WTC11 (cell line): ENCODE measurements around the gene CRBN. TPM values are rescaled to one million over a fixed set of nuclear protein-coding genes. Genes with fewer than 3 reads are reported as not detected.

Experiments used
- ATAC-seq: fragments of 200-7000 bp; cut with Tn5 transposase; 2 replicates; pipeline ENCODE4 v1.10.0; 2021; ENCODE audit warnings: mild to moderate bottlenecking, moderate library complexity
- CTCF ChIA-PET: fragments of 300-600 bp; sonication (Branson Sonifier 250); formaldehyde crosslinking; loops from one replicate; lab custom pipeline; 2021; ENCODE audit warnings: antibody characterized with exemption; lab: Charles Lee
- POLR2A ChIA-PET: fragments of 350-600 bp; sonication (Branson Sonifier 250); formaldehyde crosslinking; loops from one replicate; lab custom pipeline; 2021; ENCODE audit warnings: antibody characterized with exemption; lab: Charles Lee
- DNase-seq: peaks from one replicate; pipeline ENCODE4 v3.0.0; 2021; ENCODE audit warnings: low spot score
- H3K27ac Mint-ChIP-seq: 2 replicates; pipeline ENCODE4 v1.8.0; 2021; ENCODE audit warnings: mixed read lengths
- H3K27me3 Mint-ChIP-seq: 2 replicates; pipeline ENCODE4 v1.8.0; 2021; ENCODE audit warnings: low read depth, mild to moderate bottlenecking, moderate library complexity, mixed read lengths
- H3K36me3 Mint-ChIP-seq: 2 replicates; pipeline ENCODE4 v1.8.0; 2021; ENCODE audit warnings: mixed read lengths
- H3K4me1 Mint-ChIP-seq: 2 replicates; pipeline ENCODE4 v1.8.0; 2022; ENCODE audit warnings: mixed read lengths
- H3K4me3 Mint-ChIP-seq: 2 replicates; pipeline ENCODE4 v1.8.0; 2021; ENCODE audit warnings: mild to moderate bottlenecking, moderate library complexity, mixed read lengths
- H3K9me3 Mint-ChIP-seq: 2 replicates; pipeline ENCODE4 v1.8.0; 2021; ENCODE audit warnings: mixed read lengths
- FOXP1 ChIP-seq: sonication (generic); formaldehyde crosslinking; IDR thresholded peaks from 2 replicates; pipeline ENCODE4 v1.8.0; 2022; ENCODE audit warnings: missing genetic modification reagents, mild to moderate bottlenecking, moderate library complexity, borderline replicate concordance
- JUN ChIP-seq: sonication (generic); formaldehyde crosslinking; IDR thresholded peaks from 2 replicates; pipeline ENCODE4 v1.8.0; 2023; ENCODE audit warnings: mild to moderate bottlenecking, missing genetic modification reagents
- NR2C2 ChIP-seq: sonication (generic); formaldehyde crosslinking; IDR thresholded peaks from 2 replicates; pipeline ENCODE4 v1.8.0; 2022; ENCODE audit warnings: mild to moderate bottlenecking, missing genetic modification reagents
- PRRX2 ChIP-seq: fragments of 250-450 bp; sonication (Bioruptor Pico); IDR thresholded peaks from 2 replicates; pipeline ENCODE4 v1.8.0; 2021; ENCODE audit warnings: mild to moderate bottlenecking
- TEAD1 ChIP-seq: sonication (generic); formaldehyde crosslinking; IDR thresholded peaks from 2 replicates; pipeline ENCODE4 v1.8.0; 2022; ENCODE audit warnings: mild to moderate bottlenecking, missing genetic modification reagents
- TEAD4 ChIP-seq: sonication (generic); formaldehyde crosslinking; IDR thresholded peaks from 2 replicates; pipeline ENCODE4 v1.8.0; 2022; ENCODE audit warnings: mild to moderate bottlenecking, missing genetic modification reagents
- ZNF396 ChIP-seq: fragments of 250-450 bp; sonication (Bioruptor Pico); IDR thresholded peaks from 2 replicates; pipeline ENCODE4 v1.8.0; 2021; ENCODE audit warnings: mild to moderate bottlenecking, moderate library complexity, borderline replicate concordance
- total RNA-seq: library from RNA; stranded (reverse); gene quantifications from 3 replicates; pipeline ENCODE4 v1.2.3, GENCODE V29; 2021
- TF ChIP-seq, protein P1 (sequence below): sonication (generic); formaldehyde crosslinking; IDR thresholded peaks from 2 replicates; pipeline ENCODE4 v1.8.1; 2023; ENCODE audit warnings: mild to moderate bottlenecking, missing genetic modification reagents, moderate library complexity
- TF ChIP-seq, protein P2 (sequence below): fragments of 200-600 bp; IDR thresholded peaks from 2 replicates; pipeline ENCODE4 v1.8.0; 2022; ENCODE audit warnings: antibody characterized with exemption
- TF ChIP-seq, protein P3 (sequence below): sonication (generic); formaldehyde crosslinking; IDR thresholded peaks from 2 replicates; pipeline ENCODE4 v1.8.1; 2023; ENCODE audit warnings: mild to moderate bottlenecking, missing genetic modification reagents, moderate library complexity
- TF ChIP-seq, protein P4 (sequence below): fragments of 250-450 bp; sonication (Bioruptor Pico); IDR thresholded peaks from 2 replicates; pipeline ENCODE4 v1.9.0; 2021; ENCODE audit warnings: moderate library complexity, mild to moderate bottlenecking, inconsistent platforms, borderline replicate concordance
- TF ChIP-seq, protein P5 (sequence below): sonication (generic); formaldehyde crosslinking; conservative IDR thresholded peaks from 2 replicates; pipeline ENCODE4 v1.8.1; 2022; ENCODE audit warnings: mild to moderate bottlenecking, missing genetic modification reagents
- TF ChIP-seq, protein P6 (sequence below): sonication (generic); formaldehyde crosslinking; IDR thresholded peaks from 2 replicates; pipeline ENCODE4 v1.8.1; 2022; ENCODE audit warnings: missing genetic modification reagents, borderline replicate concordance
- TF ChIP-seq, protein P7 (sequence below): sonication (generic); formaldehyde crosslinking; IDR thresholded peaks from 2 replicates; pipeline ENCODE4 v1.8.1; 2022; ENCODE audit warnings: low read depth, mild to moderate bottlenecking, moderate library complexity, missing genetic modification reagents, borderline replicate concordance
- TF ChIP-seq, protein P8 (sequence below): sonication (generic); formaldehyde crosslinking; IDR thresholded peaks from 2 replicates; pipeline ENCODE4 v1.8.0; 2022; ENCODE audit warnings: missing genetic modification reagents
- TF ChIP-seq, protein P9 (sequence below): fragments of 250-450 bp; sonication (Bioruptor Pico); IDR thresholded peaks from 2 replicates; pipeline ENCODE4 v2.1.2; 2022; ENCODE audit warnings: mild to moderate bottlenecking, moderate library complexity

CRBN gene
- total RNA-seq, 1 experiment from 2014 or later, result 24.4 TPM

DNA sequence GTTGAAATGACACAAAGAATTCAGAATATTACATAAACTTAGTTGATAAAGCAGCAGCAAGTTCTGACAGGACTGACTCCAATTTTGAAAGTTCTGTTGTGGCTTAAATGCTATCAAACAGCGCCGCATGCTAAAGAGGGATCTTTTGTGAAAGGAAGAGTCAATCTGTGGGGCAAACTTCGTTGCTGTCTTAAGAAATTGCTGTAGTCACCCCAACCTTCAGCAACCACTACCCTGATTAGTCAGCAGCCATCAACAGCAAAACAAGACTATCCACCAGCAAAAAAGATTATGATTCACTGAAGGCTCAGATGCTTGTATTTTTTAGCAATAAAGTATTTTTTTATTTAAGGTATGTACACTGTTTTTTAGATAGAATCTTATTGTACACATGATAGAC is 14.2 kb downstream of the CRBN start:
- DNase-seq, result no peak
- H3K9me3 Mint-ChIP-seq, result peaks cover 15% of the 10 kb centered on the region; the same call in 1 of the 2 replicates
- no peaks in the 10 kb centered on the region for H3K27me3 Mint-ChIP-seq
- no peak overlapping the region for H3K27ac Mint-ChIP-seq
- TF ChIP-seq, protein P1, sequence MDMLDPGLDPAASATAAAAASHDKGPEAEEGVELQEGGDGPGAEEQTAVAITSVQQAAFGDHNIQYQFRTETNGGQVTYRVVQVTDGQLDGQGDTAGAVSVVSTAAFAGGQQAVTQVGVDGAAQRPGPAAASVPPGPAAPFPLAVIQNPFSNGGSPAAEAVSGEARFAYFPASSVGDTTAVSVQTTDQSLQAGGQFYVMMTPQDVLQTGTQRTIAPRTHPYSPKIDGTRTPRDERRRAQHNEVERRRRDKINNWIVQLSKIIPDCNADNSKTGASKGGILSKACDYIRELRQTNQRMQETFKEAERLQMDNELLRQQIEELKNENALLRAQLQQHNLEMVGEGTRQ, result no peak
- no peak for TF ChIP-seq FOXP1 (CRISPR knock-in tag)
- TF ChIP-seq, protein P2, sequence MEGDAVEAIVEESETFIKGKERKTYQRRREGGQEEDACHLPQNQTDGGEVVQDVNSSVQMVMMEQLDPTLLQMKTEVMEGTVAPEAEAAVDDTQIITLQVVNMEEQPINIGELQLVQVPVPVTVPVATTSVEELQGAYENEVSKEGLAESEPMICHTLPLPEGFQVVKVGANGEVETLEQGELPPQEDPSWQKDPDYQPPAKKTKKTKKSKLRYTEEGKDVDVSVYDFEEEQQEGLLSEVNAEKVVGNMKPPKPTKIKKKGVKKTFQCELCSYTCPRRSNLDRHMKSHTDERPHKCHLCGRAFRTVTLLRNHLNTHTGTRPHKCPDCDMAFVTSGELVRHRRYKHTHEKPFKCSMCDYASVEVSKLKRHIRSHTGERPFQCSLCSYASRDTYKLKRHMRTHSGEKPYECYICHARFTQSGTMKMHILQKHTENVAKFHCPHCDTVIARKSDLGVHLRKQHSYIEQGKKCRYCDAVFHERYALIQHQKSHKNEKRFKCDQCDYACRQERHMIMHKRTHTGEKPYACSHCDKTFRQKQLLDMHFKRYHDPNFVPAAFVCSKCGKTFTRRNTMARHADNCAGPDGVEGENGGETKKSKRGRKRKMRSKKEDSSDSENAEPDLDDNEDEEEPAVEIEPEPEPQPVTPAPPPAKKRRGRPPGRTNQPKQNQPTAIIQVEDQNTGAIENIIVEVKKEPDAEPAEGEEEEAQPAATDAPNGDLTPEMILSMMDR, result no peak
- TF ChIP-seq TEAD1 (CRISPR knock-in tag), result no peak
- TF ChIP-seq, protein P3, sequence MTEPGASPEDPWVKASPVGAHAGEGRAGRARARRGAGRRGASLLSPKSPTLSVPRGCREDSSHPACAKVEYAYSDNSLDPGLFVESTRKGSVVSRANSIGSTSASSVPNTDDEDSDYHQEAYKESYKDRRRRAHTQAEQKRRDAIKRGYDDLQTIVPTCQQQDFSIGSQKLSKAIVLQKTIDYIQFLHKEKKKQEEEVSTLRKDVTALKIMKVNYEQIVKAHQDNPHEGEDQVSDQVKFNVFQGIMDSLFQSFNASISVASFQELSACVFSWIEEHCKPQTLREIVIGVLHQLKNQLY, result no peak
- TF ChIP-seq, protein P4, sequence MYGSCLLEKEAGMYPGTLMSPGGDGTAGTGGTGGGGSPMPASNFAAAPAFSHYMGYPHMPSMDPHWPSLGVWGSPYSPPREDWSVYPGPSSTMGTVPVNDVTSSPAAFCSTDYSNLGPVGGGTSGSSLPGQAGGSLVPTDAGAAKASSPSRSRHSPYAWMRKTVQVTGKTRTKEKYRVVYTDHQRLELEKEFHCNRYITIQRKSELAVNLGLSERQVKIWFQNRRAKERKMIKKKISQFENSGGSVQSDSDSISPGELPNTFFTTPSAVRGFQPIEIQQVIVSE (CRISPR knock-in tag), result no peak
- TF ChIP-seq, protein P5, sequence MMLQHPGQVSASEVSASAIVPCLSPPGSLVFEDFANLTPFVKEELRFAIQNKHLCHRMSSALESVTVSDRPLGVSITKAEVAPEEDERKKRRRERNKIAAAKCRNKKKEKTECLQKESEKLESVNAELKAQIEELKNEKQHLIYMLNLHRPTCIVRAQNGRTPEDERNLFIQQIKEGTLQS (CRISPR knock-in tag), result no peak
- no peak for TF ChIP-seq TEAD4 (CRISPR knock-in tag)
- TF ChIP-seq JUN (CRISPR knock-in tag), result no peak
- TF ChIP-seq, protein P6, sequence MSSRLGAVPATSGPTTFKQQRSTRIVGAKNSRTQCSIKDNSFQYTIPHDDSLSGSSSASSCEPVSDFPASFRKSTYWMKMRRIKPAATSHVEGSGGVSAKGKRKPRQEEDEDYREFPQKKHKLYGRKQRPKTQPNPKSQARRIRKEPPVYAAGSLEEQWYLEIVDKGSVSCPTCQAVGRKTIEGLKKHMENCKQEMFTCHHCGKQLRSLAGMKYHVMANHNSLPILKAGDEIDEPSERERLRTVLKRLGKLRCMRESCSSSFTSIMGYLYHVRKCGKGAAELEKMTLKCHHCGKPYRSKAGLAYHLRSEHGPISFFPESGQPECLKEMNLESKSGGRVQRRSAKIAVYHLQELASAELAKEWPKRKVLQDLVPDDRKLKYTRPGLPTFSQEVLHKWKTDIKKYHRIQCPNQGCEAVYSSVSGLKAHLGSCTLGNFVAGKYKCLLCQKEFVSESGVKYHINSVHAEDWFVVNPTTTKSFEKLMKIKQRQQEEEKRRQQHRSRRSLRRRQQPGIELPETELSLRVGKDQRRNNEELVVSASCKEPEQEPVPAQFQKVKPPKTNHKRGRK (CRISPR knock-in tag), result no peak
- TF ChIP-seq, protein P7, sequence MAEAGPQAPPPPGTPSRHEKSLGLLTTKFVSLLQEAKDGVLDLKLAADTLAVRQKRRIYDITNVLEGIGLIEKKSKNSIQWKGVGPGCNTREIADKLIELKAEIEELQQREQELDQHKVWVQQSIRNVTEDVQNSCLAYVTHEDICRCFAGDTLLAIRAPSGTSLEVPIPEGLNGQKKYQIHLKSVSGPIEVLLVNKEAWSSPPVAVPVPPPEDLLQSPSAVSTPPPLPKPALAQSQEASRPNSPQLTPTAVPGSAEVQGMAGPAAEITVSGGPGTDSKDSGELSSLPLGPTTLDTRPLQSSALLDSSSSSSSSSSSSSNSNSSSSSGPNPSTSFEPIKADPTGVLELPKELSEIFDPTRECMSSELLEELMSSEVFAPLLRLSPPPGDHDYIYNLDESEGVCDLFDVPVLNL (CRISPR knock-in tag), result no peak
- TF ChIP-seq, protein P8, sequence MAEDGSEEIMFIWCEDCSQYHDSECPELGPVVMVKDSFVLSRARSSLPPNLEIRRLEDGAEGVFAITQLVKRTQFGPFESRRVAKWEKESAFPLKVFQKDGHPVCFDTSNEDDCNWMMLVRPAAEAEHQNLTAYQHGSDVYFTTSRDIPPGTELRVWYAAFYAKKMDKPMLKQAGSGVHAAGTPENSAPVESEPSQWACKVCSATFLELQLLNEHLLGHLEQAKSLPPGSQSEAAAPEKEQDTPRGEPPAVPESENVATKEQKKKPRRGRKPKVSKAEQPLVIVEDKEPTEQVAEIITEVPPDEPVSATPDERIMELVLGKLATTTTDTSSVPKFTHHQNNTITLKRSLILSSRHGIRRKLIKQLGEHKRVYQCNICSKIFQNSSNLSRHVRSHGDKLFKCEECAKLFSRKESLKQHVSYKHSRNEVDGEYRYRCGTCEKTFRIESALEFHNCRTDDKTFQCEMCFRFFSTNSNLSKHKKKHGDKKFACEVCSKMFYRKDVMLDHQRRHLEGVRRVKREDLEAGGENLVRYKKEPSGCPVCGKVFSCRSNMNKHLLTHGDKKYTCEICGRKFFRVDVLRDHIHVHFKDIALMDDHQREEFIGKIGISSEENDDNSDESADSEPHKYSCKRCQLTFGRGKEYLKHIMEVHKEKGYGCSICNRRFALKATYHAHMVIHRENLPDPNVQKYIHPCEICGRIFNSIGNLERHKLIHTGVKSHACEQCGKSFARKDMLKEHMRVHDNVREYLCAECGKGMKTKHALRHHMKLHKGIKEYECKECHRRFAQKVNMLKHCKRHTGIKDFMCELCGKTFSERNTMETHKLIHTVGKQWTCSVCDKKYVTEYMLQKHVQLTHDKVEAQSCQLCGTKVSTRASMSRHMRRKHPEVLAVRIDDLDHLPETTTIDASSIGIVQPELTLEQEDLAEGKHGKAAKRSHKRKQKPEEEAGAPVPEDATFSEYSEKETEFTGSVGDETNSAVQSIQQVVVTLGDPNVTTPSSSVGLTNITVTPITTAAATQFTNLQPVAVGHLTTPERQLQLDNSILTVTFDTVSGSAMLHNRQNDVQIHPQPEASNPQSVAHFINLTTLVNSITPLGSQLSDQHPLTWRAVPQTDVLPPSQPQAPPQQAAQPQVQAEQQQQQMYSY (CRISPR knock-in tag), result no peak
- TF ChIP-seq ZNF396, result no peak
- TF ChIP-seq, protein P9, sequence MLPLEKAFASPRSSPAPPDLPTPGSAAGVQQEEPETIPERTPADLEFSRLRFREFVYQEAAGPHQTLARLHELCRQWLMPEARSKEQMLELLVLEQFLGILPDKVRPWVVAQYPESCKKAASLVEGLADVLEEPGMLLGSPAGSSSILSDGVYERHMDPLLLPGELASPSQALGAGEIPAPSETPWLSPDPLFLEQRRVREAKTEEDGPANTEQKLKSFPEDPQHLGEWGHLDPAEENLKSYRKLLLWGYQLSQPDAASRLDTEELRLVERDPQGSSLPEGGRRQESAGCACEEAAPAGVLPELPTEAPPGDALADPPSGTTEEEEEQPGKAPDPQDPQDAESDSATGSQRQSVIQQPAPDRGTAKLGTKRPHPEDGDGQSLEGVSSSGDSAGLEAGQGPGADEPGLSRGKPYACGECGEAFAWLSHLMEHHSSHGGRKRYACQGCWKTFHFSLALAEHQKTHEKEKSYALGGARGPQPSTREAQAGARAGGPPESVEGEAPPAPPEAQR (CRISPR knock-in tag), result no peak
- no peak for TF ChIP-seq NR2C2 (CRISPR knock-in tag)
- no peak for TF ChIP-seq PRRX2 (CRISPR knock-in tag)
- TF ChIP-seq, all 79 proteins: peak for 0
- CTCF ChIA-PET, result no interaction called here
- Mint-ChIP-seq H3K36me3 (peaks cover 48% of the 10 kb centered on the region), H3K4me3 (no peak overlapping the region), H3K4me1 (no peaks in the 10 kb centered on the region)
- POLR2A ChIA-PET, result no interaction called here
- no peak for ATAC-seq
